Measurements from ENCODE around the gene USHBP1.

Gene USHBP1

GRCh38 chr19:17264641-17264979 is at the start of gene USHBP1:
USHBP1 (minus strand) TSS chr19:17264745; CDS start chr19:17264299, 446 bp downstream.
- DNase-seq (ENCODE audit: extremely low read depth, low read depth), result no peak
- no peak within 1 kb of the TSS for H3K4me3 ChIP-seq (replicated peaks; ENCODE audit: low read depth, low read length)
- TF ChIP-seq CTCF (IDR thresholded peaks at IDR 0.05; ENCODE audit: low read depth, low read length, missing control alignments), result no peak

- no peak for TF ChIP-seq CTCF (IDR thresholded peaks at IDR 0.05; ENCODE audit: low read depth, low read length, missing control alignments)
These were observed 49.6 kb upstream of the USHBP1 start for GRCh38 chr19:17314007-17314593.

GRCh38 chr19:17312189-17313113 is 47.9 kb upstream of the USHBP1 start:
- H3K4me3 ChIP-seq (replicated peaks; ENCODE audit: low read depth, low read length), result no peak overlapping the region
- no peak for DNase-seq (ENCODE audit: extremely low read depth, low read depth)
- no peak for TF ChIP-seq CTCF (IDR thresholded peaks at IDR 0.05; ENCODE audit: low read depth, low read length, missing control alignments)

More at GRCh38 chr19:17314007-17314593, 49.6 kb upstream of the USHBP1 start:
- no peak overlapping the region for H3K4me3 ChIP-seq (replicated peaks; ENCODE audit: low read depth, low read length)
- no peak for DNase-seq (ENCODE audit: extremely low read depth, low read depth)

- DNase-seq (ENCODE audit: extremely low read depth, low read depth), result no peak
- no peak for TF ChIP-seq CTCF (IDR thresholded peaks at IDR 0.05; ENCODE audit: low read depth, low read length, missing control alignments)
- no peak overlapping the region for H3K4me3 ChIP-seq (replicated peaks; ENCODE audit: low read depth, low read length)
These were observed 47.1 kb upstream of the USHBP1 start for GRCh38 chr19:17311455-17312188.

- DNase-seq (ENCODE audit: extremely low read depth, low read depth), result no peak
- TF ChIP-seq CTCF (IDR thresholded peaks at IDR 0.05; ENCODE audit: low read depth, low read length, missing control alignments), result no peak
- H3K4me3 ChIP-seq (replicated peaks; ENCODE audit: low read depth, low read length), result peak overlapping the region; percentile 100
These were observed 45.5 kb upstream of the USHBP1 start for GRCh38 chr19:17309965-17310461.

- H3K4me3 ChIP-seq (replicated peaks; ENCODE audit: low read depth, low read length), result peak within 1 kb of the TSS; percentile 100
- TF ChIP-seq CTCF (IDR thresholded peaks at IDR 0.05; ENCODE audit: low read depth, low read length, missing control alignments), result no peak
- peak; percentile 100 for DNase-seq (ENCODE audit: extremely low read depth, low read depth)
These were observed 44.8 kb upstream of the USHBP1 start, which contains the start of gene DDA1 for GRCh38 chr19:17309198-17309964. DDA1 (plus strand) TSS chr19:17309563; CDS start chr19:17309655, 92 bp downstream.
